CD4-positive, alpha-beta T cell treated with Interleukin-12 subunit alpha and Interleukin-12 subunit beta, for 1 hour (primary cell): Measurements from ENCODE around the gene NECAB3.

Experiments used
- DNase-seq: peaks from one replicate; pipeline ENCODE4 v3.0.0-alpha.2; 2020

Gene NECAB3

GRCh38 chr20:33696448-33696847 lies 22.2 kb upstream of the NECAB3 start:
- no peak for DNase-seq

GRCh38 chr20:33694639-33695012 lies 20.4 kb upstream of the NECAB3 start:
- no peak for DNase-seq

- no peak for DNase-seq
Measured at GRCh38 chr20:33693741-33694638, 19.8 kb upstream of the NECAB3 start.

GRCh38 chr20:33693289-33693688 lies 19.1 kb upstream of the NECAB3 start:
- DNase-seq, result no peak

- DNase-seq, result peak; percentile 57
Measured at GRCh38 chr20:33689973-33690372, 15.7 kb upstream of the NECAB3 start.

- DNase-seq, result no peak
Measured at GRCh38 chr20:33689493-33689892, 15.3 kb upstream of the NECAB3 start.

GRCh38 chr20:33688938-33689424 lies 14.8 kb upstream of the NECAB3 start:
- DNase-seq, result no peak

GRCh38 chr20:33687993-33688937 lies 14.0 kb upstream of the NECAB3 start:
- no peak for DNase-seq

- DNase-seq, result no peak
Measured at GRCh38 chr20:33687370-33687915, 13.2 kb upstream of the NECAB3 start.

- no peak for DNase-seq
Measured at GRCh38 chr20:33686984-33687366, 12.7 kb upstream of the NECAB3 start.

GRCh38 chr20:33686100-33686983 lies 12.1 kb upstream of the NECAB3 start, which contains the start of gene E2F1:
TSS of gene E2F1 (minus strand) at chr20:33686385. CDS start at chr20:33686264, 121 bp downstream.
- peak; percentile 96 for DNase-seq

- peak; percentile 48 for DNase-seq
Measured at GRCh38 chr20:33685328-33686099, 11.3 kb upstream of the NECAB3 start.

GRCh38 chr20:33684533-33685327 lies 10.5 kb upstream of the NECAB3 start:
- DNase-seq, result no peak

- no peak for DNase-seq
Measured at GRCh38 chr20:33681728-33682353, 7.6 kb upstream of the NECAB3 start.

GRCh38 chr20:33681288-33681687 lies 7.1 kb upstream of the NECAB3 start:
- no peak for DNase-seq

- no peak for DNase-seq
Measured at GRCh38 chr20:33680686-33681085, 6.5 kb upstream of the NECAB3 start.

- peak; percentile 67 for DNase-seq
Measured at GRCh38 chr20:33679758-33680485, 5.7 kb upstream of the NECAB3 start.

GRCh38 chr20:33677991-33678702 lies 3.9 kb upstream of the NECAB3 start:
- DNase-seq, result no peak
